GM18505 (cell line): ENCODE results near the gene SCAMP3.
A peak's percentile ranks its signal among the peaks of the same experiment; 100 is the strongest.

Experiments used
- ATAC-seq: cut with Tn5 transposase; IDR thresholded peaks from one replicate; pipeline ENCODE4 v1.9.1; 2021; ENCODE audit not compliant: unreplicated experiment
- POLR2A ChIP-seq: IDR thresholded peaks from 4 replicates; pipeline ENCODE4 v1.6.1; 2011; ENCODE audit warnings: borderline replicate concordance; ENCODE audit not compliant: insufficient read depth, insufficient read length; ENCODE audit errors: extremely low read depth

SCAMP3 gene

GRCh38 chr1:155261852-155262673 is at the start of gene SCAMP3:
Gene SCAMP3, minus strand, starts transcription at chr1:155262360. Its CDS starts 209 bp downstream, at chr1:155262151.
- ATAC-seq, result peak; percentile 85
- TF ChIP-seq POLR2A, result peak; percentile 87

GRCh38 chr1:155309423-155310021 is 47.4 kb upstream of the SCAMP3 start:
- no peak for ATAC-seq

GRCh38 chr1:155308493-155309422 is 46.6 kb upstream of the SCAMP3 start, which contains the start of gene FDPS:
Gene FDPS, plus strand, starts transcription at chr1:155308866. Its CDS starts 924 bp downstream, at chr1:155309790.
- peak; percentile 82 for TF ChIP-seq POLR2A
- peak; percentile 95 for ATAC-seq

More at GRCh38 chr1:155309423-155310021, 47.4 kb upstream of the SCAMP3 start:
- TF ChIP-seq POLR2A, result no peak

- no peak for ATAC-seq
- no peak for TF ChIP-seq POLR2A
These were observed 45.1 kb upstream of the SCAMP3 start for GRCh38 chr1:155307247-155307740.

- no peak for ATAC-seq
- TF ChIP-seq POLR2A, result no peak
These were observed 43.8 kb upstream of the SCAMP3 start for GRCh38 chr1:155305881-155306391.

- no peak for ATAC-seq
- TF ChIP-seq POLR2A, result no peak
These were observed 42.5 kb upstream of the SCAMP3 start for GRCh38 chr1:155304558-155305063.

- ATAC-seq, result no peak
- TF ChIP-seq POLR2A, result no peak
These were observed 39.2 kb upstream of the SCAMP3 start, which contains the start of gene PKLR for GRCh38 chr1:155301342-155301841. Gene PKLR, minus strand, starts transcription at chr1:155301438. Its CDS starts 43 bp downstream, at chr1:155301395.

GRCh38 chr1:155300553-155301329 is 38.6 kb upstream of the SCAMP3 start:
- no peak for TF ChIP-seq POLR2A
- no peak for ATAC-seq

GRCh38 chr1:155300024-155300423 is 37.9 kb upstream of the SCAMP3 start:
- no peak for TF ChIP-seq POLR2A
- ATAC-seq, result no peak

GRCh38 chr1:155297384-155297783 is 35.2 kb upstream of the SCAMP3 start:
- ATAC-seq, result no peak
- no peak for TF ChIP-seq POLR2A

- TF ChIP-seq POLR2A, result no peak
- ATAC-seq, result no peak
These were observed 34.5 kb upstream of the SCAMP3 start for GRCh38 chr1:155296661-155297060.

GRCh38 chr1:155295942-155296267 is 33.7 kb upstream of the SCAMP3 start:
- no peak for ATAC-seq
- no peak for TF ChIP-seq POLR2A
